Measurements from ENCODE around the gene RGS6.
"Not testable (repeated sequence)": the region's sequence is repeated elsewhere in the genome, so short reads cannot be mapped to it uniquely, and the experiment has no call there.

The RGS6 gene

GRCh38 chr14:71923513-71923912 is 8.7 kb upstream of the RGS6 start:
- DNase-seq (ENCODE audit: low spot score), result no peak
- no peak for TF ChIP-seq CTCF (IDR thresholded peaks at IDR 0.05; ENCODE audit: extremely low read depth, insufficient read depth, missing control alignments)
- in situ Hi-C loops (cut with MboI; ENCODE audit: low pct_unique_long_range_greater_than_20kb, low sequenced_read_pairs, unreplicated experiment), result no loop called here

- DNase-seq (ENCODE audit: low spot score), result peak; percentile 28
- no peak for TF ChIP-seq CTCF (IDR thresholded peaks at IDR 0.05; ENCODE audit: extremely low read depth, insufficient read depth, missing control alignments)
- in situ Hi-C loops (cut with MboI; ENCODE audit: low pct_unique_long_range_greater_than_20kb, low sequenced_read_pairs, unreplicated experiment), result no loop called here
Observed at GRCh38 chr14:71931492-71932228, 569 bp upstream of the RGS6 start.

GRCh38 chr14:71933001-71933587 is 865 bp downstream of the RGS6 start:
- in situ Hi-C loops (cut with MboI; ENCODE audit: low pct_unique_long_range_greater_than_20kb, low sequenced_read_pairs, unreplicated experiment), result no loop called here
- DNase-seq (ENCODE audit: low spot score), result peak; percentile 28
- TF ChIP-seq CTCF (IDR thresholded peaks at IDR 0.05; ENCODE audit: extremely low read depth, insufficient read depth, missing control alignments), result no peak

- DNase-seq (ENCODE audit: low spot score); in situ Hi-C loops (cut with MboI; ENCODE audit: low pct_unique_long_range_greater_than_20kb, low sequenced_read_pairs, unreplicated experiment): not testable (repeated sequence)
Observed at GRCh38 chr14:71938273-71938672, 6.0 kb downstream of the RGS6 start.

- DNase-seq (ENCODE audit: low spot score); in situ Hi-C loops (cut with MboI; ENCODE audit: low pct_unique_long_range_greater_than_20kb, low sequenced_read_pairs, unreplicated experiment): not testable (repeated sequence)
Observed at GRCh38 chr14:71939344-71939743, 7.1 kb downstream of the RGS6 start.

GRCh38 chr14:71940500-71940899 is 8.3 kb downstream of the RGS6 start:
- in situ Hi-C loops (cut with MboI; ENCODE audit: low pct_unique_long_range_greater_than_20kb, low sequenced_read_pairs, unreplicated experiment), result not testable (repeated sequence)

GRCh38 chr14:71941616-71942015 is 9.4 kb downstream of the RGS6 start:
- in situ Hi-C loops (cut with MboI; ENCODE audit: low pct_unique_long_range_greater_than_20kb, low sequenced_read_pairs, unreplicated experiment); DNase-seq (ENCODE audit: low spot score): not testable (repeated sequence)

More at GRCh38 chr14:71940500-71940899, 8.3 kb downstream of the RGS6 start:
- DNase-seq (ENCODE audit: low spot score), result not testable (repeated sequence)

GRCh38 chr14:71942904-71943694 is 10.9 kb downstream of the RGS6 start:
- no peak for DNase-seq (ENCODE audit: low spot score)
- in situ Hi-C loops (cut with MboI; ENCODE audit: low pct_unique_long_range_greater_than_20kb, low sequenced_read_pairs, unreplicated experiment), result no loop called here

More at GRCh38 chr14:71942904-71943694, 10.9 kb downstream of the RGS6 start:
- TF ChIP-seq CTCF (IDR thresholded peaks at IDR 0.05; ENCODE audit: extremely low read depth, insufficient read depth, missing control alignments), result no peak

Measured in GM13977 (cell line).